Measurements from ENCODE around the gene ARHGAP11A.
"Not testable (repeated sequence)": the region's sequence is repeated elsewhere in the genome, so short reads cannot be mapped to it uniquely, and the experiment has no call there.

DNA sequence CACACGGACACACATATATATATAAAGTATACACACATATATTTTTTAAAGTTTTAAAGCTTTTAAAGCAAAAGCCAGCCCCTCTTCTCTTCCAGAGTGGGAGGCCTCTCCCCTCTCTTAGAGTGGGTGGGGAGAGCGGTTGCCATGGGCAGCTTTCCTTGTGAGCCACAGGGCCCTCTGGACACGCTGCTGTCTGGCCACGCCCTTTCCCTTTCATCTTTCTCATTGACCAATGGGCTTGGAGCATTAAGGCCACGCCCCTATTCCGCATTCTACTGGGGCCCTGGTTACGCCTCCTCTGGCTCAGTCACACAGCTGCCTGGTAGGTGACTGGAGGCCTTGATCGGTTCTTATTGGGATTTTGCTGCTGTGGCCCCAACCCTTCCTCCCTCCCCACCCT is 22.2 kb upstream of the ARHGAP11A start, which contains the start of gene GOLGA8N:
- TF ChIP-seq SOX6 (IDR thresholded peaks at IDR 0.05); CTCF (IDR thresholded peaks at IDR 0.05 in 2 of 3, conservative IDR thresholded peaks at IDR 0.05 in 1 of 3; ENCODE audit: insufficient read depth in 2 of 3, low read depth in 1 of 3, low read length in 3 of 3); RCOR1 (IDR thresholded peaks at IDR 0.05; ENCODE audit: borderline replicate concordance in 1 of 2, low read depth in 2 of 2, low read length in 2 of 2); MBD2 (IDR thresholded peaks at IDR 0.05; ENCODE audit: borderline replicate concordance, low read depth); SIRT6 (IDR thresholded peaks at IDR 0.05; ENCODE audit: low read depth, low read length); MYC (IDR thresholded peaks at IDR 0.05; ENCODE audit: low read depth, low read length); MYC (CRISPR knock-in tag; IDR thresholded peaks at IDR 0.05; ENCODE audit: borderline replicate concordance, low read depth); FOXJ3 (CRISPR knock-in tag; IDR thresholded peaks at IDR 0.05); BHLHE40 (IDR thresholded peaks at IDR 0.05; ENCODE audit: low read length); RAD21 (CRISPR knock-in tag; conservative IDR thresholded peaks at IDR 0.05 in 1 of 2, IDR thresholded peaks at IDR 0.05 in 1 of 2); ZFP1 (CRISPR knock-in tag; IDR thresholded peaks at IDR 0.05); PKNOX1 (IDR thresholded peaks at IDR 0.05); ZNF143 (CRISPR knock-in tag; IDR thresholded peaks at IDR 0.05); BRD4 (IDR thresholded peaks at IDR 0.05): not testable (repeated sequence)
- TF ChIP-seq, protein P1, sequence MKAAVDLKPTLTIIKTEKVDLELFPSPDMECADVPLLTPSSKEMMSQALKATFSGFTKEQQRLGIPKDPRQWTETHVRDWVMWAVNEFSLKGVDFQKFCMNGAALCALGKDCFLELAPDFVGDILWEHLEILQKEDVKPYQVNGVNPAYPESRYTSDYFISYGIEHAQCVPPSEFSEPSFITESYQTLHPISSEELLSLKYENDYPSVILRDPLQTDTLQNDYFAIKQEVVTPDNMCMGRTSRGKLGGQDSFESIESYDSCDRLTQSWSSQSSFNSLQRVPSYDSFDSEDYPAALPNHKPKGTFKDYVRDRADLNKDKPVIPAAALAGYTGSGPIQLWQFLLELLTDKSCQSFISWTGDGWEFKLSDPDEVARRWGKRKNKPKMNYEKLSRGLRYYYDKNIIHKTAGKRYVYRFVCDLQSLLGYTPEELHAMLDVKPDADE (conservative IDR thresholded peaks at IDR 0.05; ENCODE audit: control insufficient read depth, low read depth, low read length): not testable (repeated sequence)
